Smooth muscle cell (in vitro differentiated cells): ENCODE data around the gene TAPBPL. TPM values are rescaled to one million over a fixed set of nuclear protein-coding genes. Genes with fewer than 3 reads are reported as not detected.

Experiments used
- DNase-seq: peaks from one replicate; lab custom pipeline; 2025; ENCODE audit not compliant: unreplicated experiment; lab: John Stamatoyannopoulos, UW
- H2AFZ ChIP-seq: fragments of 200-600 bp; sonication (generic); 2 replicates; pipeline ENCODE4 v1.6.0; 2016; ENCODE audit warnings: antibody characterized with exemption, low read depth, mild to moderate bottlenecking
- H3F3A ChIP-seq: fragments of 200-600 bp; sonication (generic); 2 replicates; pipeline ENCODE4 v1.6.0; 2017; ENCODE audit warnings: antibody characterized with exemption, low read depth
- H3K27ac ChIP-seq: fragments of 200-600 bp; sonication (generic); 2 replicates; pipeline ENCODE4 v1.5.1; 2016; ENCODE audit warnings: low read depth, mild to moderate bottlenecking
- H3K27me3 ChIP-seq: fragments of 200-600 bp; sonication (generic); 2 replicates; pipeline ENCODE4 v1.6.1; 2016; ENCODE audit warnings: low read depth, mild to moderate bottlenecking
- H3K36me3 ChIP-seq: fragments of 200-600 bp; sonication (generic); 2 replicates; pipeline ENCODE4 v1.5.1; 2016; ENCODE audit warnings: low read depth
- H3K4me1 ChIP-seq: fragments of 200-600 bp; sonication (generic); 2 replicates; pipeline ENCODE4 v1.5.1; 2016; ENCODE audit warnings: low read depth
- H3K4me2 ChIP-seq: fragments of 200-600 bp; sonication (generic); 2 replicates; pipeline ENCODE4 v1.6.0; 2016; ENCODE audit warnings: mild to moderate bottlenecking
- H3K4me3 ChIP-seq: fragments of 200-600 bp; sonication (generic); 2 replicates; pipeline ENCODE4 v1.5.1; 2016; ENCODE audit warnings: mild to moderate bottlenecking
- H3K79me2 ChIP-seq: fragments of 200-600 bp; sonication (generic); 2 replicates; pipeline ENCODE4 v1.6.0; 2016; ENCODE audit warnings: low read depth, mild to moderate bottlenecking
- H3K9ac ChIP-seq: fragments of 200-600 bp; sonication (generic); 2 replicates; pipeline ENCODE4 v1.6.0; 2016; ENCODE audit warnings: low read depth
- H3K9me3 ChIP-seq: fragments of 200-600 bp; sonication (generic); replicated peaks from 2 replicates; pipeline ENCODE4 v1.5.1; 2016; ENCODE audit warnings: low read depth
- H4K20me1 ChIP-seq: fragments of 200-600 bp; sonication (generic); 2 replicates; pipeline ENCODE4 v1.6.0; 2016; ENCODE audit warnings: low read depth
- CTCF ChIP-seq: fragments of 200-600 bp; sonication (generic); IDR thresholded peaks from 2 replicates; pipeline ENCODE4 v1.5.1; 2017; ENCODE audit warnings: borderline replicate concordance, mild to moderate bottlenecking, antibody characterized with exemption; ENCODE audit not compliant: insufficient read depth, poor library complexity, severe bottlenecking
- WGBS: methylation state at CpG from one replicate; pipeline ENCODE4 v1.1.7; 2016; ENCODE audit warnings: low lambda C conversion rate; 5-methylcytosine and 5-hydroxymethylcytosine counted together
- polyA plus RNA-seq: library from polyadenylated mRNA; unstranded; fragments of >200 nt; fragmentation: Nextera tagmentation; extraction: Ambion mirVana; gene quantifications from 2 replicates; pipeline ENCODE4 v1.2.1, GENCODE V29; 2016
- total RNA-seq: library from RNA; depleted of rRNA; stranded (reverse); fragments of >200 nt; gene quantifications from 2 replicates; pipeline ENCODE4 v1.2.3, GENCODE V29; 2014

The TAPBPL gene
- total and polyA plus RNA-seq, 2 experiments from 2014 or later = 0.85 to 3.2 TPM

- H3K27me3 ChIP-seq = no peaks in the 10 kb centered on the region
- DNase-seq = no peak
- H3K4me3 ChIP-seq = no peak overlapping the region
- no peaks in the 10 kb centered on the region for H3K36me3 ChIP-seq
- no peak overlapping the region for H3K27ac ChIP-seq
- no peak overlapping the region for H3K4me2 ChIP-seq
- no peak overlapping the region for H2AFZ ChIP-seq
- H3K9ac ChIP-seq = no peak overlapping the region
- no peaks in the 10 kb centered on the region for H3F3A ChIP-seq
- no peaks in the 10 kb centered on the region for H3K79me2 ChIP-seq
- no peaks in the 10 kb centered on the region for H3K9me3 ChIP-seq
- H3K4me1 ChIP-seq = no peaks in the 10 kb centered on the region
- 93% methylated on average over 9 of the region's 9 CpGs for WGBS
- H4K20me1 ChIP-seq = no peaks in the 10 kb centered on the region
- TF ChIP-seq CTCF = no peak
Measured at GRCh38 chr12:6442836-6443235, 9.0 kb upstream of the TAPBPL start.

- TF ChIP-seq CTCF = no peak
- H3K27me3 ChIP-seq = no peaks in the 10 kb centered on the region
- H3K4me3 ChIP-seq = no peak overlapping the region
- no peaks in the 10 kb centered on the region for H3K4me1 ChIP-seq
- no peak overlapping the region for H3K9ac ChIP-seq
- H3K27ac ChIP-seq = no peak overlapping the region
- no peak overlapping the region for H3K4me2 ChIP-seq
- H3K79me2 ChIP-seq = no peaks in the 10 kb centered on the region
- no peaks in the 10 kb centered on the region for H4K20me1 ChIP-seq
- H3K9me3 ChIP-seq = no peaks in the 10 kb centered on the region
- no peak overlapping the region for H2AFZ ChIP-seq
- H3K36me3 ChIP-seq = no peaks in the 10 kb centered on the region
- no peak for DNase-seq
- 69% methylated on average over 9 of the region's 9 CpGs for WGBS
- no peaks in the 10 kb centered on the region for H3F3A ChIP-seq
Measured at GRCh38 chr12:6443361-6443983, 8.4 kb upstream of the TAPBPL start.

- H3K79me2 ChIP-seq = no peaks in the 10 kb centered on the region
- no peak overlapping the region for H3K9ac ChIP-seq
- no peaks in the 10 kb centered on the region for H3F3A ChIP-seq
- H3K9me3 ChIP-seq = no peaks in the 10 kb centered on the region
- DNase-seq = no peak
- H4K20me1 ChIP-seq = no peaks in the 10 kb centered on the region
- WGBS = 85% methylated on average over 4 of the region's 4 CpGs
- H3K36me3 ChIP-seq = no peaks in the 10 kb centered on the region
- H2AFZ ChIP-seq = no peak overlapping the region
- no peaks in the 10 kb centered on the region for H3K4me1 ChIP-seq
- H3K4me3 ChIP-seq = no peak overlapping the region
- H3K4me2 ChIP-seq = no peak overlapping the region
- H3K27me3 ChIP-seq = no peaks in the 10 kb centered on the region
- H3K27ac ChIP-seq = no peak overlapping the region
- no peak for TF ChIP-seq CTCF
Measured at GRCh38 chr12:6444031-6444430, 7.8 kb upstream of the TAPBPL start.
